Stimulated activated memory B cell treated with anti-CD40 and anti-IgM and Interleukin-4, amounts not matched to agents 10 μg/mL and 1 μg/mL and 100 μg/mL, for 72 hours (primary cell): ENCODE measurements around the gene PDE3A.

Experiments
- ATAC-seq: fragments of 150-1000 bp; cut with Tn5 transposase; 2 replicates; pipeline ENCODE4 v1.10.0; 2021
- H3K27ac Mint-ChIP-seq: one replicate; pipeline ENCODE4 v1.8.0; 2022; ENCODE audit warnings: mild to moderate bottlenecking, mixed read lengths
- H3K27me3 Mint-ChIP-seq: one replicate; pipeline ENCODE4 v1.8.0; 2022; ENCODE audit warnings: mixed read lengths
- H3K36me3 Mint-ChIP-seq: one replicate; pipeline ENCODE4 v1.8.0; 2022; ENCODE audit warnings: mixed read lengths
- H3K4me1 Mint-ChIP-seq: one replicate; pipeline ENCODE4 v1.8.0; 2022; ENCODE audit warnings: mixed read lengths
- H3K4me3 Mint-ChIP-seq: one replicate; pipeline ENCODE4 v1.8.0; 2022; ENCODE audit warnings: mild to moderate bottlenecking, moderate library complexity, mixed read lengths
- H3K9me3 Mint-ChIP-seq: one replicate; pipeline ENCODE4 v1.8.0; 2022; ENCODE audit warnings: mixed read lengths

The PDE3A gene

GRCh38 chr12:20505056-20505455 lies 136.7 kb downstream of the PDE3A start:
- no peak for ATAC-seq
- H3K27ac Mint-ChIP-seq = no peak overlapping the region
- H3K27me3 Mint-ChIP-seq = no peaks in the 10 kb centered on the region
- H3K4me3 Mint-ChIP-seq = no peak overlapping the region
- no peaks in the 10 kb centered on the region for H3K36me3 Mint-ChIP-seq
- no peaks in the 10 kb centered on the region for H3K4me1 Mint-ChIP-seq
- H3K9me3 Mint-ChIP-seq = no peaks in the 10 kb centered on the region

DNA sequence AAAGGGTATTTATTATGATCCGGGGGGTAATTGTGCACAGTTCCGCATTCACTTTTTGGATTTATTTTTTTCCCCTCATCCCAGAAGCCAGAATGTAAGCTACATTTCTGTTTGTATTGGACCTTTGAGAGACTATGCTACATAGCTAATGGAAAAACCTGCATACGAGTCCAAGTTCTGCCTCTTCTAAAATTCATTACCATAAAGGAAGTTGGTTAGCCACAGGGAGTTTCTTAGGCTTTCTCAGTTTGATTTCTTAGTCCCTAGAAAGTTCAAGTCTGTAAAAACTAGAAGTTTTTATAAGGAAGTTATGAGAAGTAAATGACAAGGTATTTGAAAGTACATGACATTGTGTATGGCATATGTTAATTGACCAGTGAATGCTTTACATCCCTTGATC lies 138.7 kb downstream of the PDE3A start:
- ATAC-seq = no peak
- Mint-ChIP-seq H3K36me3 (no peaks in the 10 kb centered on the region), H3K4me1 (no peaks in the 10 kb centered on the region), H3K4me3 (no peak overlapping the region), H3K27ac (no peak overlapping the region), H3K9me3 (no peaks in the 10 kb centered on the region), H3K27me3 (no peaks in the 10 kb centered on the region)

DNA sequence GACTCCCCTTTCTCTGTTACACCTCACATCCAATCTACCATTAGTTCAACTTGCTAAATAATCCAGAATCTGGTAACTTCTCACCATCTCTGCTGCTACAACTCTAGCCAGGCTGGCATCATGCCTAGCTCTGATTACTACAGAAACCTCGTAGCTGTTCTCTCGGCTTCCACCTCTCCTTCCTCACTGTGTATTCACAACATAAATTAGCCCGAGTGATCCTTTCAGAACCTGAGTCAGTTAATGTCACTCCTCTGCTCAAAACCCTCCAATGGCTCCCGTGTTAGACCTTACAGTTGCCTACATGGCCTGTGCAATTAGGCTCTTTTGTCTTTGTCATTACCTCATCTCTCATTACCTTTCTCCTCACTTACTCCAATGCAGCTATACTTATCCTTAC lies 139.4 kb downstream of the PDE3A start:
- Mint-ChIP-seq H3K4me1 (no peaks in the 10 kb centered on the region), H3K36me3 (no peaks in the 10 kb centered on the region), H3K27ac (no peak overlapping the region), H3K27me3 (no peaks in the 10 kb centered on the region), H3K9me3 (no peaks in the 10 kb centered on the region), H3K4me3 (no peak overlapping the region)
- no peak for ATAC-seq

- Mint-ChIP-seq H3K4me3 (no peak overlapping the region), H3K27ac (no peak overlapping the region), H3K27me3 (no peaks in the 10 kb centered on the region), H3K36me3 (no peaks in the 10 kb centered on the region), H3K9me3 (no peaks in the 10 kb centered on the region), H3K4me1 (no peaks in the 10 kb centered on the region)
- ATAC-seq = no peak
Observed at GRCh38 chr12:20508359-20508758, 140.0 kb downstream of the PDE3A start.

DNA sequence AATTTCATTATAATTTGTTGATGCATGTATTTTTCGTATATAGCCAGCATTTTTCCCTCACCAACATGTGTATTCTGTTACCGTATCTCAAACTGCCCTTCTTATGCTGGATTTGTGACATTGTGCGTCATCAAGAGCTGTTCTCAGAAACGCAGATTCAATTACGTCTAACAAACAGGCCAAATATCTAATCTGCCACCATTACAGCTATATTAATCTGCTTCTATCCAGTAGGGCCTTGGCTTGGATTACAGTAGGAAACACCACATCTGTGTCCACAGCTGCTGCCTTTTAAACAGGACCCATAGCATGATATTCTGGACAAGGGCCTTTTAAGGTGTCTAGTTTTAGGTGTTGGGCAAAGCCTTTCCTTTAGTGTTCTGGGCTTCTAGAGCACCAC lies 140.6 kb downstream of the PDE3A start:
- H3K36me3 Mint-ChIP-seq = no peaks in the 10 kb centered on the region
- no peak overlapping the region for H3K27ac Mint-ChIP-seq
- no peak for ATAC-seq
- H3K4me1 Mint-ChIP-seq = no peaks in the 10 kb centered on the region
- no peaks in the 10 kb centered on the region for H3K9me3 Mint-ChIP-seq
- H3K27me3 Mint-ChIP-seq = no peaks in the 10 kb centered on the region
- H3K4me3 Mint-ChIP-seq = no peak overlapping the region

GRCh38 chr12:20510811-20511210 lies 142.5 kb downstream of the PDE3A start:
- H3K4me1 Mint-ChIP-seq = no peaks in the 10 kb centered on the region
- H3K4me3 Mint-ChIP-seq = no peak overlapping the region
- ATAC-seq = no peak
- H3K9me3 Mint-ChIP-seq = no peaks in the 10 kb centered on the region
- no peaks in the 10 kb centered on the region for H3K36me3 Mint-ChIP-seq
- H3K27ac Mint-ChIP-seq = no peak overlapping the region
- H3K27me3 Mint-ChIP-seq = no peaks in the 10 kb centered on the region

DNA sequence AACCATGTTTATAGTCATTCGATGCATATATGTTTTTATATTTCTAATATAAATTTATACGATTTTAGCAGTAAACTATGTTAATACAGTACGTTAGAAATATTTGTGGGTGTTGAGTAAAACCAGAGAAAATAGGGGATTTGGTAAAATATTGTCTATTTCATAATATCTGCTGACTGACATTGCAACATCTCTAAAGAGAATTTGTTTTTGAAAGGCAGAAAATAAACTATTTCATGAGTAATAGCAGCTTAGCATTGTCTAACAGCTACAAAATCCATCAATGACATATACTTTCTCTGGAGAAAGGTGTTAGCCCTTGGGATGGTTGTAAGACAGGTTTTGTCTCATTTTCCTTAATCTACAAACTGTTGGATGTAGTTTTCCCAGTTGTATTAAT lies 144.9 kb downstream of the PDE3A start:
- no peak for ATAC-seq
- Mint-ChIP-seq H3K27ac (no peak overlapping the region), H3K27me3 (no peaks in the 10 kb centered on the region), H3K36me3 (no peaks in the 10 kb centered on the region), H3K4me3 (no peak overlapping the region), H3K4me1 (no peaks in the 10 kb centered on the region), H3K9me3 (no peaks in the 10 kb centered on the region)

DNA sequence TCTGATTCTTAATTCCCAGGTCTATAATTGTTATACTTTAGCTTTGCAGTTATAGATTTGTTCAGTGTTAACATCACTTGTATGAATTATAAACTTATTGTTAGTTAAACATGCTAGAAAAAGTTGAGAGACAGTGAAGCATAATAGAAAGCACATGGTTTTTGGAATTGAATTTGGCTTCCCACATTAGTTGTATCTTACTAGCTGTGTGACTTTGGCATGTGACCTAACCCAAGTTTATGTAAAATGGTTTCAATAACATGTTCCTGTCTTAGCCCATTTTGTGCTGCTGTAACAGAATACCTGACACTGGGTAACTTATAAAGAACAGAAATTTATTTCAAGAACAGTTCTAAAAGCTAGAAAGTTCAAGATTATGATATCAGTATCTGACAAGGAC lies 146.3 kb downstream of the PDE3A start:
- Mint-ChIP-seq H3K27ac (no peak overlapping the region), H3K27me3 (no peaks in the 10 kb centered on the region), H3K9me3 (peaks cover 2% of the 10 kb centered on the region), H3K4me1 (no peaks in the 10 kb centered on the region), H3K4me3 (no peak overlapping the region), H3K36me3 (no peaks in the 10 kb centered on the region)
- no peak for ATAC-seq

DNA sequence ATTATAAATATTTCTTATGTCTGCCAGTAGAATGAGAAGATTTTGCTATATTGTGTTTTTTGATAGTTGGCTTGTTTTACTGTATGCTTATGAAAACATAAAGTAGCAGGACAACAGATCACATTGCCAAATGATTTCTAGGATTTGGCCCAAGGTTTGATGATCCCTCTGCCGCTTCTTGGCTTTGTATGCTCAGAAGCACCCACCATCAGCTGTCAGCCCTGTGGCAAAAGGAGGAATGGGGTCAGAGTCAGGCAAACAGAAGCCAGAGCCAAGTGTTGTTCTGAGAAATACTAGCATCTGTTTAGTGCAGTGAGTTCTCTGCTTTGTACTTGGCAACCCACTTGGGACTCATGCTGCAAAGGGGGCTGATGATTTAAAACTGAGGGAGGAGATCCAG lies 152.2 kb downstream of the PDE3A start:
- Mint-ChIP-seq H3K4me1 (no peaks in the 10 kb centered on the region), H3K9me3 (peaks cover 3% of the 10 kb centered on the region), H3K27ac (no peak overlapping the region), H3K4me3 (no peak overlapping the region), H3K27me3 (no peaks in the 10 kb centered on the region), H3K36me3 (no peaks in the 10 kb centered on the region)
- ATAC-seq = no peak

GRCh38 chr12:20523658-20524057 lies 155.3 kb downstream of the PDE3A start:
- H3K36me3 Mint-ChIP-seq = no peaks in the 10 kb centered on the region
- no peak overlapping the region for H3K4me3 Mint-ChIP-seq
- H3K27ac Mint-ChIP-seq = no peak overlapping the region
- peaks cover 3% of the 10 kb centered on the region for H3K9me3 Mint-ChIP-seq
- H3K4me1 Mint-ChIP-seq = no peaks in the 10 kb centered on the region
- no peaks in the 10 kb centered on the region for H3K27me3 Mint-ChIP-seq
- ATAC-seq = no peak

DNA sequence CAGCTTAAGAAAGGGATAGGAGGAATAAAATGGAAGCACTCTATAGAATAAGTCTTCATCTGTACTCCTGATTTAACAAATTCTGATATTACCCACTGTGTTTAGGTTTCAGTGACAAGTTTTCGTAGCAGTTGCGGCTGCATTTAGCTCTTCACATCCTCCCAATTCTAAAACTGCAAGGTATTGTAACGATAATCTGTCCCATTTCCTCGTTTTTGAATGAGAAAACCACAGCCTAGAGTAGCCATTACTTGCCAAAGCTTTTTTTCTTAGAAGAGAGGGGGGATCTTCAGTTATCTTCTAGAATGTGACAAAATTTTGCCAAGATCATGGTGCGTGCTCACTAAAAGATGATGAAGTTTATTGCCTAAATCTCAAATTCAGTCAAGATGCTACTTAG lies 155.8 kb downstream of the PDE3A start:
- H3K4me3 Mint-ChIP-seq = no peak overlapping the region
- peaks cover 3% of the 10 kb centered on the region for H3K9me3 Mint-ChIP-seq
- H3K27me3 Mint-ChIP-seq = no peaks in the 10 kb centered on the region
- H3K27ac Mint-ChIP-seq = no peak overlapping the region
- ATAC-seq = no peak
- no peaks in the 10 kb centered on the region for H3K4me1 Mint-ChIP-seq
- H3K36me3 Mint-ChIP-seq = no peaks in the 10 kb centered on the region

- H3K27ac Mint-ChIP-seq = no peak overlapping the region
Observed at GRCh38 chr12:20525064-20525610, 156.8 kb downstream of the PDE3A start.

DNA sequence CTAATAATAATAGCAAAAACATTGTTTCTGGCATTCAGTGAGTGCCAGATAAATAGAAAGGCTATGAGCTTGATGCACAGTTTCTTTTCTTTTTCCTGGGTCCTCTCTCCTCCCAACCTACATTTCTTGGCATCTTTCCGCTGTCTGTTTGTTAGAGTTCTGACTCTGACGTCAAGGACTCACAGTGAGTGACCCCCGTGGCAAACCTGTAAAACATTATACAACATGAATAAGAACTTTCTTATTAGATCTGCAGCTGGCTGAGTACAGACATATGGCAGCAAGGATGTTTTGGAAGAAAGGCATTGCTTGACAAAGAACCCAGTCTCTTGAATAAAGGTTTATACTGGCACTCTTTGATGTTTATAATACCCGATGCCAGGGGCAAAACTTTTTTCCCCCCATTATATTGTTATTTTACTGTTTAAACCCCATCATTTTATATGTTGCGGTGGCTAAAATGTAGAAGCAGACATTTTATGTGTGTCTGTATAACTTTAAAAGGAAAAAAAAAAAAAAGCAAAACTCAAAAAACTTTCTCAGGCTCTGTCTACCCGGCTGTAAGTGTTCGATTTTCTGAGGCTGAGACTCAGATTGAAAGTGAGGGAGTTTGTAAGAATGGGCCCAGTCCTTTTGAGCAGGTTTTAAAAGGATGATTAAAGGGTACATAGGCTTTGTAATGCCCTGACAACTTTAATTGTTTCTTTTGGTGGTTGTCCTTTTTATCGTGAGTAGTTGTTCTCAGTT lies 159.3 kb downstream of the PDE3A start:
- H3K9me3 Mint-ChIP-seq = no peaks in the 10 kb centered on the region
- no peak for ATAC-seq
- no peaks in the 10 kb centered on the region for H3K4me1 Mint-ChIP-seq
- H3K27me3 Mint-ChIP-seq = no peaks in the 10 kb centered on the region
- H3K27ac Mint-ChIP-seq = no peak overlapping the region
- no peak overlapping the region for H3K4me3 Mint-ChIP-seq
- no peaks in the 10 kb centered on the region for H3K36me3 Mint-ChIP-seq

More at GRCh38 chr12:20525064-20525610, 156.8 kb downstream of the PDE3A start:
- H3K36me3 Mint-ChIP-seq = no peaks in the 10 kb centered on the region
- H3K4me3 Mint-ChIP-seq = no peak overlapping the region
- no peaks in the 10 kb centered on the region for H3K4me1 Mint-ChIP-seq
- H3K27me3 Mint-ChIP-seq = no peaks in the 10 kb centered on the region
- no peaks in the 10 kb centered on the region for H3K9me3 Mint-ChIP-seq
- no peak for ATAC-seq

DNA sequence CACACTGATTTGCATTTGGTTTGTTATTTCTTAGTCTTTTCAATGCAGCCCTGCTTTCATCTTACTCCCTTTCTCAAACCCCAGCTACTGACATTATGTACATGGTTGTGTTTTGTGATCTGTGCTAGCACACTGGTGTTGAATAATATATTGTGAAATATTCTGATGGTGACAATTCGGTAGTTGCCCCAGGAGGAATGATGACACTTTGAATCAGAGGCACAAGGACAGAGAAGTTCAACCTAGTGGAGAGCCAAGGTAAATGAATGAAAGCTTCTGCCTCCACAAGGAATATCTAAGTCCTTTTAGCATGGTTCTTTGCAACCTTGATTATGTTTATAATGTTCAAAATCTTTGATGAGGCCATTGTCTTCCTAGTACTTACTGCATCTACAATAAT lies 159.9 kb downstream of the PDE3A start:
- no peaks in the 10 kb centered on the region for H3K36me3 Mint-ChIP-seq
- no peak overlapping the region for H3K4me3 Mint-ChIP-seq
- no peaks in the 10 kb centered on the region for H3K27me3 Mint-ChIP-seq
- no peak for ATAC-seq
- H3K27ac Mint-ChIP-seq = no peak overlapping the region
- H3K4me1 Mint-ChIP-seq = no peaks in the 10 kb centered on the region
- no peaks in the 10 kb centered on the region for H3K9me3 Mint-ChIP-seq

DNA sequence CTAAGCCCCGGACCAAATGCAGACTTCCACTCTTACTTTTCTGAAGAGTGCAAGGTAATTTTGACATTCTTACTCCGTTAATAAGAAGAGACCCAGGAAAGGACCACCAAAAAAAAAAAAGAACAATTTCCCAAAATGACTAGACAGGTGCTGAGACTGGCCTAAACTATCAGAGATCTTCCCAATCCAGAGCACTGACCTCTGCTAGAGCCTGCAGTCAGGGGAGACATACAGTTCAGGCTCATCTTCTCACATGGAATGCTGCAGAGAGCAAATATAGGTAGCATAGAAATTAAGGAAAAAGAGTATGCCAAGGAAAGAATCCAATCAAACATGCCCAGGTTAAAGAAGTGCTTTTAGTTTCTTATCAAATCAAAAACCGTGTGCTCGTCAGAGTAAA lies 177.9 kb downstream of the PDE3A start:
- no peak overlapping the region for H3K27ac Mint-ChIP-seq
- H3K27me3 Mint-ChIP-seq = no peaks in the 10 kb centered on the region
- H3K4me3 Mint-ChIP-seq = no peak overlapping the region
- no peaks in the 10 kb centered on the region for H3K4me1 Mint-ChIP-seq
- no peak for ATAC-seq
- H3K9me3 Mint-ChIP-seq = no peaks in the 10 kb centered on the region
- no peaks in the 10 kb centered on the region for H3K36me3 Mint-ChIP-seq

GRCh38 chr12:20547816-20548575 lies 179.7 kb downstream of the PDE3A start:
- H3K9me3 Mint-ChIP-seq = peaks cover 2% of the 10 kb centered on the region
- no peak overlapping the region for H3K27ac Mint-ChIP-seq
- no peak overlapping the region for H3K4me3 Mint-ChIP-seq
- no peaks in the 10 kb centered on the region for H3K36me3 Mint-ChIP-seq
- H3K27me3 Mint-ChIP-seq = no peaks in the 10 kb centered on the region
- no peaks in the 10 kb centered on the region for H3K4me1 Mint-ChIP-seq
- no peak for ATAC-seq
